Globus pallidus (tissue), 1 donor: ENCODE data around the gene PCDH15.

ENCODE experiments used
- DNase-seq: peaks from one replicate; pipeline ENCODE4 v3.0.0-alpha.2; 2015; ENCODE audit warnings: low spot score

The PCDH15 gene

DNA sequence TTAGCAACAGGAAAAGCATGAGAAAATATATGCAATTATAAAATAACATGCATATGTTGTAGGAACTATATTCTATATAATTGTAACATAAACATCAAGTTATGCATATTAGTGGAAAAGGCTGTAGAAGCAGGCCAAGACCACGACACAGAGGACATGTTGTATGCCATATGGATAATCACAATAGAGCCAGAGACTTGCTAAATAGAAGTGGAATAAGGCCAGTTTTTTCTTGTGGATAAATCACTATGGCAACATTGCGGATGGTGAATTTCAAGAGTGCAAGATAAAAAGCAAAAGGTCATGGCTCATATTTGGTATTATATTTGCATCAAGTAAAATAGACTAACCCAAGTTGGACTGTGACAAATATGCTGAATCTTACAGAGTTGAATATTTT lies 93.0 kb downstream of the PCDH15 start:
- DNase-seq: no peak

GRCh38 chr10:54702583-54703485 lies 98.2 kb downstream of the PCDH15 start:
- DNase-seq: no peak

DNA sequence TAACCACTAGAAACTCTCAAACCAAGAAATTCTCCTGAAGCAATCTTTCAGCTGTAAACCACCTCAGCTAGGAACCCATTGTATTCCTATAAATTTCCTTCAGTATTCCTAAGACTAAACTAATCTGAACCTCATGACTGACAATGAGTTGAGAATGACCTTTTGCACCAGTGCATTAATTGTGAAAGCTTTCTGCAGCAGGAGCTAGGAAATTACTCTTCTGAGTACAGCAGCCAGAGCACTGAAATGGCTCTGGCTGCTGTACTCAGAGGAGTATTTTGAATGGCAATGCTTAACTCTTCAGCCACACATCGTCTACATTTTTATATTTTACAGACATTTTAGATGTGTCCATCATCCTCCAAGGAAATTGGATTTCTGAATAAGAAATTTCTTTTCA lies 109.7 kb downstream of the PCDH15 start:
- no peak for DNase-seq

DNA sequence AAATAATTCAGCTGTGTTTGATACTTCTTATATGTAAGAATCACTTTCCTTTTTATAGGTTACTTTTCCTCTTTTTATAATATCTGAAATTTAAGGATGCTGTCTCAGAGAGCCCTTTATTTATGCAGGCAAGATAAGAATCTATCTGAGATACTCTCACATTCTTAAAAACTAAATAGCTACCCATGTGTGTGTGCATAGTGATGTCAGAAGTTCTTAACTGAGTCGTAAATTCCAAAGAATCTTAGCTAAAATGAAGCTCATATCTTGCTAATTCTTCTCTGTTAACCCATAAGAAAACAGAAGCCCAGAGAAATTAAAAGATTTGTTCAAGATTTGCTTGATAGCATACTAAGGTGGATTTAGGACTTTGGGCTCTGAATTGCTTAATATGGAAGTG lies 118.5 kb downstream of the PCDH15 start:
- DNase-seq: no peak

- no peak for DNase-seq
These were observed 119.9 kb downstream of the PCDH15 start for GRCh38 chr10:54681136-54681535.

DNA sequence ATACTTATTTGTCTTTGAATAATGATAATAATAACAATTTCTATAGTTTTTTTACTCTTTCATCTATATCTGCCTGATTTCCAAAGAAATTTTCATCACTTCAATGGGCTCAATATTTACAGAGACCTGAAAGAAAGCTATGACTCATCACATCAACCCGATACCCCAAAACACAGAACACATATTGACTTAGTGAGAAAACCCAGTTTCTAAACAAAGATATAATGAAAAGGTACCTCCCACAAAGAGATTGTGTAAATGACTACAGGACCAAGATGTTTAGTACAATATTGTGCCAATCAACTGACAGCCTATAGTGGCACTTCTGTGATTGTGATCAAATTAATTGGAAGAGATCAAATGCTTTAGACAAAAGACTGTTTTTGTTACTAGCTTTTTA lies 133.9 kb downstream of the PCDH15 start:
- no peak for DNase-seq

- no peak for DNase-seq
These were observed 134.8 kb downstream of the PCDH15 start for GRCh38 chr10:54666192-54666591.

DNA sequence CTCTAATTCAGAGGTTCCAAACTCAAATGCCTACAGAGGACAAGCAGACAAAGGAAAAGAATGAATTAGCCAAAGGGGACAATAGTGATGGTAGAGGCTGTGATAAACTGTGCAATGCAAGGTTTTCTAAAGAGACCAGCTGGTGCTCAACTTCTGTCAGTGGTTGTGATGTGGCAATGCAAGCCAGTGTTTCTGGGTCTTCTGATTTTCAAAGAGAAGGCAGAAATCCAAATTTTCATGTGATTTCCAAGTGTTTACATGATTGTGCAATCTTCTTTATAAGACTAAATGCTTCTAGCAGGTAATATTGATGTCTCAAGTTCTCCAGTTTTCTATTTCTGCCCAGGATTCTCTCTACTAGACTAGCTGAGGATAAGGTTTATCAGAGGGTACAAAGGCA lies 135.9 kb downstream of the PCDH15 start:
- DNase-seq: no peak

- DNase-seq: no peak
These were observed 140.6 kb downstream of the PCDH15 start for GRCh38 chr10:54660397-54660796.

- no peak for DNase-seq
These were observed 144.4 kb downstream of the PCDH15 start for GRCh38 chr10:54656643-54657042.

DNA sequence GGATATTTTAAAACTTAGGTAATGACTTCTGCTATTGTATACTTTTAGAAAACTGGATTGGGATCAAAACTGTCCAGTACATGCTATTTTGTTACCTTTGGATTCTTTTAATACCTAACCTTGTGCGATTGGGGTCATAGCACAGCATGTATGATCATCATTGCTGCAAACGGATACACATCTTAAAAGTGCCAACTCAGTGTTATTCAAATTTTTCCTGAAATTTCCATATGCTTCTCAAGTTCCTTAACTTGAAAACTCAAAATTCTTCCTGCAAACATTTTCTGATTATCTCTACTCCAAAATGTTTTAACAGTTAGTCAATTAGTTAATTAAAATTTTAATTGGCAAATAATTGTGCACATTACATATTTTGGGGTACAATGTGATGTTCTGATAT lies 147.5 kb downstream of the PCDH15 start:
- DNase-seq: no peak

DNA sequence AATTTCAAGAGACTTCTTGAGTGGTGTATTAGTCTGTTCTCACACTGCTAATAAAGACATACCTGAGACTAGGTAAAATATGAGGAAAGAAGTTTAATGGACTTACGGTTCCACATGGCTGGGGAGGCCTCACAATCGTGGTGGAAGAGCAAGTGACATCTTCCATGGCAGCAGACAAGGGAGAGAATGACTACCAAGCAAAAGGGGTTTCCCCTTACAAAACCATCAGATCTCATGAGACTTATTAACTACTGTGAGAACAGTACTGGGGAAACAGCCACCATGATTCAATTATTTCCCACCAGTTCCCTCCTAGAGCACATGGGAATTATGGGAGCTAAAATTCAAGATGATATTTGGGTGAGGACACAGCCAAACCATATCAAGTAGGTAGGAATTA lies 150.5 kb downstream of the PCDH15 start:
- DNase-seq: no peak

- no peak for DNase-seq
These were observed 179.0 kb downstream of the PCDH15 start for GRCh38 chr10:54622017-54622416.

GRCh38 chr10:54620352-54620751 lies 180.7 kb downstream of the PCDH15 start:
- no peak for DNase-seq

- no peak for DNase-seq
These were observed 187.0 kb downstream of the PCDH15 start for GRCh38 chr10:54614072-54614471.

DNA sequence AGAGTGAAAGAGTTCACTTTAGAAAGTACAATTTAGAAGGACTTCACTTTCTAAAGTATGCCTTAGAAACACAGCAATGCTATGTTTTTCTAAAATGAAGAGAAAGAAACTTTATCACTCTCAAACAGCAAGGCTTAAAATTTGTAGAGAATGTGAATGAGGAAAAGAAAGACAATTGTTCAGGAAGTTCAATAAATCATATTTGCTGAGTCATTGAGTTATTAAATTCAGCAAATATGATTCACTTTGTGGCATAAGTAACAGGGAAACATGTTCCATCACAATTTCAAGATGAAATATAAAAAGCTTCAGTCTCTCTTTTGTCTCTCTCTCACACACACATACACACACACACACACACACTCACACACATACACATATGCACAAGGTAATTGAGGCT lies 187.9 kb downstream of the PCDH15 start:
- DNase-seq: no peak

DNA sequence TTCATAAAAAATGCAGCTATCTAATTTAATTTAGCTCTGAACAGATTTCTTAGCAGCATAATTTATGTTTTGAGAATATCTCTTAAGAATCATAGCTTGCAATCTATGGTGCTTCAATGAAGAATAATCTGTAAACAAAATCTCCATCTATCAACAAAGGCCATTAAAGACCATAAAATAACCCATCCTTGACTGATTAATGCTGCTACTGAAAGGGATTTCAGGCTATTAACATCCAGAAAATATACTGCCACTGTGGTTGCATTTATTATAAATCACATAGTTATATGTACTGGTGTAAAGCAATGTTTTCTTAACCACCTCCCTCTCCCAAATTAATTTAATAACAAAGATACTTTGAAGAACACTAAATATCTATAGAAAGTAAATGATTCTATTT lies 191.6 kb downstream of the PCDH15 start:
- no peak for DNase-seq

GRCh38 chr10:54607983-54608382 lies 193.0 kb downstream of the PCDH15 start:
- no peak for DNase-seq

DNA sequence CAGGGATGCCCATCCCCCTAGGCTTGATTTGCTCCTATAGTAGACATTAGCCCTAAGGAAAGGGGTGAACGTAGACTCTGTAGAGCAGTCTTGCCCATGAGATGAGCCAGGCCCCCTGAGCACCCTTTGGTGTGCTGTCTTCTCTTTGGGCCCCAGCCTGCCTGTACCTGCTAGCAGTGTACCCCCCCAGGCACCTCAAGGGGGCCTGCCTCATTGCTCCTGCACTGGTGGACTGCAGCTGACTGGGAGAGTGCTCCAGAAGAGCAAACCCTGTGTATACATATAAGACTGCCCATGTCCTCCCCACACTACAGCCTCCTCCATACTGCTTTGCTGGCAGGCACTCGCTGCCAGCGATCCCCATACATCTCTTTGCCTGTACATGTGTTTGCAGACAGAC lies 206.7 kb downstream of the PCDH15 start:
- DNase-seq: no peak

GRCh38 chr10:54587971-54588370 lies 213.1 kb downstream of the PCDH15 start:
- DNase-seq: no peak

DNA sequence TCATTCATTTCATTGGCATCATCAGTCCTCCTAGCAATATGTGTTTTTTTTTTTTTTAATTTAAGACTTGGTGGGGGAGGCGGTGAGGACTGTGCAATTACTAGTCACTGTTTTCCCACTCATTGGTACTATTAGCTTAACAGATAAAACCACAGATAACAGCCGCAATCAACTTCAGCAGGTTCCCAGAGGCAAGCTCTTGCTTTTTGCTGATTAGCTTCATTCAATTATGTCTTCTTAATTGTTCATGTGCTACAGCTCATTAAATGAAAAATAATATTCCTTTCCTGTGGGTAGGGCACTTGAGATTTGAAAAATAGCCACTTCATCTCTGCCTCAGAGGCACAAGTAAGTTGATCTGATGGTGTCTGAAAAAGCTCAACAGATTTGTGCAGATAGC lies 215.5 kb downstream of the PCDH15 start:
- no peak for DNase-seq

- no peak for DNase-seq
These were observed 223.3 kb downstream of the PCDH15 start for GRCh38 chr10:54577682-54578081.

- DNase-seq: no peak
These were observed 224.5 kb downstream of the PCDH15 start for GRCh38 chr10:54576541-54576940.

DNA sequence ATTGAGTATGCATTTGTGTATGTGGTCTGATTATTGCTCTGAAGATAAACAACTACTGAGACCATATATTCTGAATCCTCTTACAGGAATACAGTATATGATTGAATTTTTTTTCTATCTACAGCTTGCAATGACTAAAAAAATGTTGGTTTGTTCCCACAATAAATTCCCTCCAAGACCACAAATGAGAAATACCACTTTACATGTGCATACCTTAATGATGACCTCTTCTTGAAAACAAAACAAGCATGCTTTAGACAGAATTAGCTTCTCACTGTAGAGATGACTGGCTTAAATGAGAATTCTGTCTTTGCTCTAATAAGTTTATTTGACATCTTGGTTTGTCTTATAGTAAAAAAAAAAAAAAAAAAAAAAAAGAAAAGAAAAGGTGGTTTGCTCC lies 241.5 kb downstream of the PCDH15 start:
- no peak for DNase-seq
